Brain microvascular endothelial cell (primary cell): Measurements from ENCODE around the gene CREB5.

ENCODE experiments used
- DNase-seq: peaks from one replicate; pipeline ENCODE4 v3.0.0-alpha.2; 2020
- H3K27ac ChIP-seq: fragments of 250-450 bp; sonication (Bioruptor Pico); 2 replicates; pipeline ENCODE4 v1.5.1; 2020; ENCODE audit warnings: mild to moderate bottlenecking, moderate library complexity
- H3K27me3 ChIP-seq: fragments of 250-450 bp; sonication (Bioruptor Pico); replicated peaks from 2 replicates; pipeline ENCODE4 v1.5.1; 2020; ENCODE audit warnings: mild to moderate bottlenecking
- H3K36me3 ChIP-seq: fragments of 250-450 bp; sonication (Bioruptor Pico); replicated peaks from 2 replicates; pipeline ENCODE4 v1.5.1; 2020; ENCODE audit warnings: mild to moderate bottlenecking
- H3K4me3 ChIP-seq: 2 replicates; pipeline ENCODE4 v1.5.1; 2011; ENCODE audit warnings: low read depth, mild to moderate bottlenecking, control low read depth, low read length, moderate library complexity
- CTCF ChIP-seq: IDR thresholded peaks from 2 replicates; pipeline ENCODE4 v1.5.1; 2011; ENCODE audit warnings: low read depth, mild to moderate bottlenecking, moderate library complexity, low read length, control low read depth, inconsistent platforms; ENCODE audit errors: missing control alignments
- in situ Hi-C: cut with HindIII; loops from 2 replicates; pipeline ENCODE4 v1.10.0; 2017; ENCODE audit warnings: low sequenced_read_pairs, low pct_ligation_motif_present

The CREB5 gene

GRCh38 chr7:28423918-28424514 is 11.7 kb downstream of the CREB5 start:
- H3K36me3 ChIP-seq = no peaks in the 10 kb centered on the region
- no peak for TF ChIP-seq CTCF
- no peak for DNase-seq
- H3K27me3 ChIP-seq = no peaks in the 10 kb centered on the region
- no peak overlapping the region for H3K4me3 ChIP-seq
- in situ Hi-C loops = no loop called here
- H3K27ac ChIP-seq = no peak overlapping the region

GRCh38 chr7:28425496-28425895 is 13.2 kb downstream of the CREB5 start:
- no peak overlapping the region for H3K27ac ChIP-seq
- in situ Hi-C loops = no loop called here
- no peak for TF ChIP-seq CTCF

DNA sequence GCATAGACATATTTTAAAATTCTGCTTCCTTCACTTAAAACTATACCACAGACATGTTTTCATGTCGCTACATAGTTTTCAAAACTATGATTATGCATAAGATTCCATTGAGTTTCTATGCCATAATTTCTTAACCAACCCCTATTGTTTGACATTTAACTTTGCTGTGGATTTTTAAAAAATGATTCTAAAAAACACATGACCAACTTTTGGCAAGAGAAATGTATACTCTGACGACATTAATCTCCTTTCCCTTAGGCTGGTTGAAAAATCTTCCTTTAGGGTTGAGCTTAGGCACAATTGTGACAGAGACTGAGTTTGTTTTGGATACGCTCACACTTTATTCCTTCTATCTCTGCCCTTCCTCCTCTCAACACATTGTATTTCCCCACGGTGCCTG is 14.9 kb downstream of the CREB5 start:
- in situ Hi-C loops = no loop called here
- Histone ChIP-seq H3K27ac (no peak overlapping the region), H3K36me3 (no peaks in the 10 kb centered on the region), H3K27me3 (no peaks in the 10 kb centered on the region), H3K4me3 (no peak overlapping the region)
- no peak for DNase-seq
- TF ChIP-seq CTCF = no peak

More at GRCh38 chr7:28425496-28425895, 13.2 kb downstream of the CREB5 start:
- H3K4me3 ChIP-seq = no peak overlapping the region
- H3K36me3 ChIP-seq = no peaks in the 10 kb centered on the region
- no peak for DNase-seq
- H3K27me3 ChIP-seq = no peaks in the 10 kb centered on the region

DNA sequence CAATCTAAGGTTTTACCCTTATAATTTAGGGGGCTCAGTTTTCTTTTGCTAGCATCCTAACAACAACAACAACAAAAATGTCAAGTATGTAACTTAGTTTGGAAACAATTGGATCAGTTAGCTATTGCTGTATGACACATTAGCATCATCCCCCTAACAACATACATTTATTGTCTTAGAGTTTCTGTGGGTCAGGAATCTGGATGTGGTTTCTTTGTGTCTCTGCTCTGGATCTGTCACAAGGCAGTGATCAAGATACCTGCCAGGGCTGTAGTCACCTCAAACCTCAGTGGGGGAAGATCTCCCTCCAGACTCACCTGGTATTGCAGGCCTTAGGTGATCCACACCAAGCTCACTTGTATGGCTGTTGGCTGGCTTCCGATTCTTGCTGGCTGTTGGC is 18.3 kb downstream of the CREB5 start:
- in situ Hi-C loops = no loop called here
- Histone ChIP-seq H3K4me3 (no peak overlapping the region), H3K36me3 (no peaks in the 10 kb centered on the region), H3K27me3 (no peaks in the 10 kb centered on the region), H3K27ac (no peak overlapping the region)
- TF ChIP-seq CTCF = no peak
- DNase-seq = no peak

GRCh38 chr7:28432105-28432504 is 19.8 kb downstream of the CREB5 start:
- no peak for TF ChIP-seq CTCF
- H3K4me3 ChIP-seq = no peak overlapping the region
- no peak overlapping the region for H3K27ac ChIP-seq
- no peak for DNase-seq
- H3K27me3 ChIP-seq = no peaks in the 10 kb centered on the region
- in situ Hi-C loops = no loop called here
- no peaks in the 10 kb centered on the region for H3K36me3 ChIP-seq

DNA sequence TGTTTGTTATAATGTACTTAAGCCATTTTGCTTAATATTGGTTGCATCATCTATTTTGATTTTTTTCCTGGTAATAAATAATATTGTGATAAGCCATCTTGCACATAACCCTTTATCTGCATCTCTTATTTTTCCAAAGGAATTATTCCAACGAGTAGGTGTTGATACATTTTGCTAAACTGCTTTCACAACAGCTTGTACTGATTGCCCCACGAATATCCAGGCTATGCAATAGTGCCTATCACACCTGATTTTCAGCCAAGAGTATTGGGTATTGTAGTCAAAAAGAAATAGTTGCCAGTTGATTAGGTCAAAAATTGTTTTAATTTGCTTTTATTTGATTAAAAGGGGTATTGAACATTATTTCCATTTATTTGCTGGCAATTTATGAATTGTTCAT is 20.7 kb downstream of the CREB5 start:
- no peak for DNase-seq
- no peaks in the 10 kb centered on the region for H3K36me3 ChIP-seq
- TF ChIP-seq CTCF = no peak
- no peak overlapping the region for H3K4me3 ChIP-seq
- in situ Hi-C loops = no loop called here
- H3K27me3 ChIP-seq = no peaks in the 10 kb centered on the region
- no peak overlapping the region for H3K27ac ChIP-seq
